Liver (tissue), 9 donors: Measurements from ENCODE around the gene ASXL1. TPM values are rescaled to one million over a fixed set of nuclear protein-coding genes. Genes with fewer than 3 reads are reported as not detected.

ENCODE experiments used
- DNase-seq: peaks from one replicate; pipeline ENCODE4 v3.0.0-alpha.2; 2017; ENCODE audit warnings: low spot score
- H3K27ac ChIP-seq, 2 donors: one replicate each; pipeline ENCODE4 v1.7.0; 2013; ENCODE audit warnings: inconsistent platforms in 2 of 2, low read length in 2 of 2, control low read depth in 1 of 2, low read depth in 1 of 2, mild to moderate bottlenecking in 1 of 2
- H3K27me3 ChIP-seq, 4 donors: one replicate each; pipeline versions ENCODE4 v1.6.1 to v1.7.0; 2013; ENCODE audit warnings: low read length in 3 of 4, inconsistent platforms in 1 of 4, mild to moderate bottlenecking in 1 of 4, moderate library complexity in 1 of 4; ENCODE audit not compliant: control insufficient read depth in 4 of 4, insufficient read depth in 4 of 4
- H3K36me3 ChIP-seq, 4 donors: one replicate each; pipeline versions ENCODE4 v1.6.1 to v1.7.0; 2013; ENCODE audit warnings: low read length in 3 of 4, mild to moderate bottlenecking in 3 of 4, low read depth in 1 of 4, moderate library complexity in 1 of 4; ENCODE audit not compliant: control insufficient read depth in 4 of 4, insufficient read depth in 3 of 4
- H3K4me1 ChIP-seq, 4 donors: one replicate each; pipeline versions ENCODE4 v1.6.1 to v1.7.0; 2013; ENCODE audit warnings: low read length in 3 of 4, mild to moderate bottlenecking in 3 of 4, moderate library complexity in 1 of 4; ENCODE audit not compliant: control insufficient read depth in 4 of 4, insufficient read depth in 4 of 4
- H3K4me3 ChIP-seq, 3 donors: one replicate each; pipeline versions ENCODE4 v1.6.1 to v1.7.0; 2013; ENCODE audit warnings: low read length in 3 of 3, control low read depth in 1 of 3, low read depth in 1 of 3, mild to moderate bottlenecking in 1 of 3
- H3K9ac ChIP-seq, 2 donors: one replicate each; pipeline ENCODE4 v1.7.0; 2013; ENCODE audit warnings: low read length in 2 of 2, mild to moderate bottlenecking in 2 of 2, moderate library complexity in 2 of 2, control low read depth in 1 of 2, low read depth in 1 of 2
- H3K9me3 ChIP-seq, 4 donors: one replicate each; pipeline versions ENCODE4 v1.6.1 to v1.7.0; 2013; ENCODE audit warnings: low read length in 3 of 4; ENCODE audit not compliant: control insufficient read depth in 4 of 4
- FOXA1 ChIP-seq: IDR thresholded peaks from 2 replicates; pipeline ENCODE4 v1.6.1; 2016; ENCODE audit warnings: antibody characterized with exemption
- FOXA2 ChIP-seq: IDR thresholded peaks from 2 replicates; pipeline ENCODE4 v1.6.1; 2016; ENCODE audit warnings: antibody characterized with exemption
- GABPA ChIP-seq, 2 donors: IDR thresholded peaks in 1 of 2; conservative IDR thresholded peaks in 1 of 2; 2 replicates each; pipeline ENCODE4 v1.6.1; 2016; ENCODE audit warnings: antibody characterized with exemption in 2 of 2, mild to moderate bottlenecking in 1 of 2, moderate library complexity in 1 of 2
- HNF4A ChIP-seq, 2 donors: conservative IDR thresholded peaks; 2 replicates each; pipeline ENCODE4 v1.6.1; 2016; ENCODE audit warnings: antibody characterized with exemption in 2 of 2, mild to moderate bottlenecking in 2 of 2
- HNF4G ChIP-seq: IDR thresholded peaks from 2 replicates; pipeline ENCODE4 v1.6.1; 2016; ENCODE audit warnings: antibody characterized with exemption
- JUND ChIP-seq, 2 donors: IDR thresholded peaks; 2 replicates each; pipeline ENCODE4 v1.6.1; 2016; ENCODE audit warnings: antibody characterized with exemption in 2 of 2
- MAX ChIP-seq: IDR thresholded peaks from 2 replicates; pipeline ENCODE4 v1.6.1; 2016; ENCODE audit warnings: antibody characterized with exemption
- RXRA ChIP-seq, 2 donors: IDR thresholded peaks; 2 replicates each; pipeline ENCODE4 v1.6.1; 2017 to 2018; ENCODE audit warnings: antibody characterized with exemption in 2 of 2, mild to moderate bottlenecking in 1 of 2
- SP1 ChIP-seq: IDR thresholded peaks from 2 replicates; pipeline ENCODE4 v1.6.1; 2018; ENCODE audit warnings: antibody characterized with exemption, mild to moderate bottlenecking
- TAF1 ChIP-seq: conservative IDR thresholded peaks from 2 replicates; pipeline ENCODE4 v1.6.1; 2016; ENCODE audit warnings: antibody characterized with exemption, mild to moderate bottlenecking
- YY1 ChIP-seq: IDR thresholded peaks from 2 replicates; pipeline ENCODE4 v1.6.1; 2016; ENCODE audit warnings: antibody characterized with exemption, mild to moderate bottlenecking
- WGBS: extraction: QIAGEN DNeasy Blood & Tissue Kit; methylation state at CpG from one replicate; pipeline ENCODE4 v1.1.7; 2013; 5-methylcytosine and 5-hydroxymethylcytosine counted together
- polyA plus RNA-seq, 2 donors: library from polyadenylated mRNA; stranded (reverse) in 1 of 2; unstranded in 1 of 2; fragments of 200-250 nt in 1 of 2; fragments of >200 nt in 1 of 2; fragmentation: Nextera tagmentation in 1 of 2; extraction: Ambion mirVana in 1 of 2; gene quantifications; one replicate each; pipeline versions ENCODE4 v1.2.1 to v1.2.3, GENCODE V29; 2013 to 2015
- total RNA-seq, 2 donors: library from RNA; depleted of rRNA; stranded (reverse); fragments of >200 nt; gene quantifications; one replicate each; pipeline ENCODE4 v1.2.3, GENCODE V29; 2014
- TF ChIP-seq, protein P1 (sequence below): IDR thresholded peaks from 2 replicates; pipeline ENCODE4 v1.6.1; 2016; ENCODE audit warnings: antibody characterized with exemption
- TF ChIP-seq, protein P2 (sequence below): IDR thresholded peaks from 2 replicates; pipeline ENCODE4 v1.6.1; 2016; ENCODE audit warnings: antibody characterized with exemption
- TF ChIP-seq, protein P3 (sequence below): fragments of 150-350 bp; IDR thresholded peaks from 2 replicates; pipeline ENCODE4 v1.5.1; 2017; ENCODE audit warnings: improper control_type of control experiment, low read depth, low read length; ENCODE audit not compliant: missing input control
- donor health status: healthy.
- donor health status: healthy.
- donor health status: healthy.
- donor health status: healthy.
- donor health status: healthy.

ASXL1 gene
- total and polyA plus RNA-seq, 4 donors = 13.4 to 61.3 (median 24.5) TPM

DNA sequence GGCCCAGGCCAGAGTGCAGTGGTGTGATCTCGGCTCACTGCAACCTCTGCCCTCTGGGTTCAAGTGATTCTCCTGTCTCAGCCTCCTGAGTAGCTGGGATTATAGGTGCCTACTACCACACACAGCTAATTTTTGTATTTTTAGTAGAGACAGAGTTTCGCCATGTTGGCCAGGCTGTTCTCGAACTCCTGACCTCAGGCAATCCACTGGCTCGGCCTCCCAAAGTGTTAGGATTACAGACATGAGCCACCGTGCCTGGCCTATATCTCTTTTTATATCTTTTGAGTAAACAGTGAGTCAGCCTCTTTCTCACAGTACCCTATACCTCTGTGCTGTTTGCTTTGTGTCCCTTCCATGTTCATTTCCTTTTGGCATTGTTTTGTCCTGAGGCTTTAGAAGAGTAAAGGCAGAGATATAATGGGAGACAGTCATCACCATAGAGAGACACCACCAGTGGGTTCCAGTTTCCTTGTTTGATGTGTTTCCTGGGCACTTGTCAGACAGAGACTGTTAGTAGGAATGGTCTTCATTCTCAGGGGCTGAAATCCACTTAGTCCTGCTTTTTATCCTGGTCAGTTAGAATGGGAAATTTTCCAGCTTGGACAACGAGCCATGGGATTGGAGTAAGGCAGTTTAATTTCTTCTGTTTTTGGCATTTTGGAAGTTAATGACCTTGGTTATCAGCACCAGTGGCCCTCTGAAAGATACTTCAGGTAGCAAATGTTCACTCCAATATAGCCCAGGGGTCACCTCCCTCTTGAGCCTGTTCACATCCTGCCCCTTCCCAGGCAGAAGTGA, 32.2 kb upstream of the ASXL1 start:
- no peak for DNase-seq
- TF ChIP-seq RXRA (IDR thresholded peaks at IDR 0.05) (peak in 1 of 2 donors; percentile 23), YY1 (peak; percentile 26), HNF4A (conservative IDR thresholded peaks at IDR 0.05) (peak; percentile 71 to 79), TAF1 (no peak), GABPA (IDR thresholded peaks at IDR 0.05 in 1 of 2, conservative IDR thresholded peaks at IDR 0.05 in 1 of 2) (no peak), JUND (IDR thresholded peaks at IDR 0.05) (peak in 1 of 2 donors; percentile 55), MAX (no peak), FOXA2 (peak; percentile 41)
- TF ChIP-seq, protein P1, sequence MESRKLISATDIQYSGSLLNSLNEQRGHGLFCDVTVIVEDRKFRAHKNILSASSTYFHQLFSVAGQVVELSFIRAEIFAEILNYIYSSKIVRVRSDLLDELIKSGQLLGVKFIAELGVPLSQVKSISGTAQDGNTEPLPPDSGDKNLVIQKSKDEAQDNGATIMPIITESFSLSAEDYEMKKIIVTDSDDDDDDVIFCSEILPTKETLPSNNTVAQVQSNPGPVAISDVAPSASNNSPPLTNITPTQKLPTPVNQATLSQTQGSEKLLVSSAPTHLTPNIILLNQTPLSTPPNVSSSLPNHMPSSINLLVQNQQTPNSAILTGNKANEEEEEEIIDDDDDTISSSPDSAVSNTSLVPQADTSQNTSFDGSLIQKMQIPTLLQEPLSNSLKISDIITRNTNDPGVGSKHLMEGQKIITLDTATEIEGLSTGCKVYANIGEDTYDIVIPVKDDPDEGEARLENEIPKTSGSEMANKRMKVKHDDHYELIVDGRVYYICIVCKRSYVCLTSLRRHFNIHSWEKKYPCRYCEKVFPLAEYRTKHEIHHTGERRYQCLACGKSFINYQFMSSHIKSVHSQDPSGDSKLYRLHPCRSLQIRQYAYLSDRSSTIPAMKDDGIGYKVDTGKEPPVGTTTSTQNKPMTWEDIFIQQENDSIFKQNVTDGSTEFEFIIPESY = no peak
- TF ChIP-seq, protein P2, sequence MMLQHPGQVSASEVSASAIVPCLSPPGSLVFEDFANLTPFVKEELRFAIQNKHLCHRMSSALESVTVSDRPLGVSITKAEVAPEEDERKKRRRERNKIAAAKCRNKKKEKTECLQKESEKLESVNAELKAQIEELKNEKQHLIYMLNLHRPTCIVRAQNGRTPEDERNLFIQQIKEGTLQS = no peak
- Histone ChIP-seq H3K9ac (no peak overlapping the region), H3K4me3 (no peak overlapping the region), H3K27ac (peak overlapping the region in 1 of 2 donors; percentile 69), H3K4me1 (peaks cover 0 to 11% (median 3%) of the 10 kb centered on the region in 4 donors), H3K36me3 (peaks cover 0 to 4% (median 3%) of the 10 kb centered on the region in 4 donors), H3K9me3 (no peaks in the 10 kb centered on the region), H3K27me3 (no peaks in the 10 kb centered on the region)
- WGBS = 55% methylated on average over 6 of the region's 6 CpGs

DNA sequence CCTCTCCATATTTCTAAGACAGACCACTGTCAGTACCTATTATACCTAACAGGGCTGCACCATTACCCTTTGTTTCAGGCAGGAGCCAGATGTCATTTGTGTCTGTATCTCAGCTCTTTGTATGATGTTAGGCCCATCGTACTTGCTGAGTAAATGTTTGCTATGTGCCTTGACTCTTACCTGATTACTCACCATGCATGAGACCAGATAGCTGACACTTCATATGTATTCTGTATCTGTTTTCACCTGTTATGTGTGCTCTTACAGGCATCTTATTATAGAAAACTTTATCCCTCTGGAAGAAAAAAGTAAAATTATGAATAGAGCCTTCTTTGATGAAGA, 31.7 kb upstream of the ASXL1 start:
- Histone ChIP-seq H3K27ac (peak overlapping the region in 1 of 2 donors; percentile 69), H3K4me1 (peaks cover 0 to 11% (median 3%) of the 10 kb centered on the region in 4 donors), H3K9me3 (no peaks in the 10 kb centered on the region), H3K4me3 (no peak overlapping the region), H3K36me3 (peaks cover 1 to 10% (median 5%) of the 10 kb centered on the region in 4 donors), H3K27me3 (no peaks in the 10 kb centered on the region), H3K9ac (no peak overlapping the region)
- DNase-seq = no peak
- WGBS = 29% methylated on average over 1 of the region's 1 CpG
- TF ChIP-seq, protein P1 = no peak
- TF ChIP-seq FOXA1 (no peak), RXRA (IDR thresholded peaks at IDR 0.05) (no peak), SP1 (no peak), HNF4A (conservative IDR thresholded peaks at IDR 0.05) (no peak), HNF4G (no peak)
- TF ChIP-seq, protein P2 = no peak
- TF ChIP-seq, protein P3, sequence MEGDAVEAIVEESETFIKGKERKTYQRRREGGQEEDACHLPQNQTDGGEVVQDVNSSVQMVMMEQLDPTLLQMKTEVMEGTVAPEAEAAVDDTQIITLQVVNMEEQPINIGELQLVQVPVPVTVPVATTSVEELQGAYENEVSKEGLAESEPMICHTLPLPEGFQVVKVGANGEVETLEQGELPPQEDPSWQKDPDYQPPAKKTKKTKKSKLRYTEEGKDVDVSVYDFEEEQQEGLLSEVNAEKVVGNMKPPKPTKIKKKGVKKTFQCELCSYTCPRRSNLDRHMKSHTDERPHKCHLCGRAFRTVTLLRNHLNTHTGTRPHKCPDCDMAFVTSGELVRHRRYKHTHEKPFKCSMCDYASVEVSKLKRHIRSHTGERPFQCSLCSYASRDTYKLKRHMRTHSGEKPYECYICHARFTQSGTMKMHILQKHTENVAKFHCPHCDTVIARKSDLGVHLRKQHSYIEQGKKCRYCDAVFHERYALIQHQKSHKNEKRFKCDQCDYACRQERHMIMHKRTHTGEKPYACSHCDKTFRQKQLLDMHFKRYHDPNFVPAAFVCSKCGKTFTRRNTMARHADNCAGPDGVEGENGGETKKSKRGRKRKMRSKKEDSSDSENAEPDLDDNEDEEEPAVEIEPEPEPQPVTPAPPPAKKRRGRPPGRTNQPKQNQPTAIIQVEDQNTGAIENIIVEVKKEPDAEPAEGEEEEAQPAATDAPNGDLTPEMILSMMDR = no peak
